Mammary epithelial cell (primary cell): ENCODE measurements around the gene MEGF6.

ENCODE experiments used
- EZH2 ChIP-seq: IDR thresholded peaks from 2 replicates; pipeline ENCODE4 v1.6.1; 2012; ENCODE audit warnings: low read length, inconsistent platforms, borderline replicate concordance
- TF ChIP-seq, protein P1 (sequence below), 2 donors: IDR thresholded peaks in 1 of 2; conservative IDR thresholded peaks in 1 of 2; 2 replicates each; pipeline ENCODE4 v1.5.1; 2011 to 2012; ENCODE audit warnings: inconsistent platforms in 2 of 2, low read length in 2 of 2, mild to moderate bottlenecking in 2 of 2, control low read depth in 1 of 2, low read depth in 1 of 2; ENCODE audit not compliant: insufficient read depth in 1 of 2; ENCODE audit errors: extremely low read depth in 1 of 2

- TF ChIP-seq, protein P1, sequence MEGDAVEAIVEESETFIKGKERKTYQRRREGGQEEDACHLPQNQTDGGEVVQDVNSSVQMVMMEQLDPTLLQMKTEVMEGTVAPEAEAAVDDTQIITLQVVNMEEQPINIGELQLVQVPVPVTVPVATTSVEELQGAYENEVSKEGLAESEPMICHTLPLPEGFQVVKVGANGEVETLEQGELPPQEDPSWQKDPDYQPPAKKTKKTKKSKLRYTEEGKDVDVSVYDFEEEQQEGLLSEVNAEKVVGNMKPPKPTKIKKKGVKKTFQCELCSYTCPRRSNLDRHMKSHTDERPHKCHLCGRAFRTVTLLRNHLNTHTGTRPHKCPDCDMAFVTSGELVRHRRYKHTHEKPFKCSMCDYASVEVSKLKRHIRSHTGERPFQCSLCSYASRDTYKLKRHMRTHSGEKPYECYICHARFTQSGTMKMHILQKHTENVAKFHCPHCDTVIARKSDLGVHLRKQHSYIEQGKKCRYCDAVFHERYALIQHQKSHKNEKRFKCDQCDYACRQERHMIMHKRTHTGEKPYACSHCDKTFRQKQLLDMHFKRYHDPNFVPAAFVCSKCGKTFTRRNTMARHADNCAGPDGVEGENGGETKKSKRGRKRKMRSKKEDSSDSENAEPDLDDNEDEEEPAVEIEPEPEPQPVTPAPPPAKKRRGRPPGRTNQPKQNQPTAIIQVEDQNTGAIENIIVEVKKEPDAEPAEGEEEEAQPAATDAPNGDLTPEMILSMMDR (conservative IDR thresholded peaks at IDR 0.05 in 1 of 2, IDR thresholded peaks at IDR 0.05 in 1 of 2; ENCODE audit: extremely low read depth in 1 of 2, insufficient read depth in 1 of 2, low read depth in 1 of 2, low read length in 2 of 2), result no peak
- TF ChIP-seq EZH2, result no peak
Measured at GRCh38 chr1:3597599-3597964, 13.7 kb downstream of the MEGF6 start.
